Measurements from ENCODE around the gene STXBP5L.
"Not testable (repeated sequence)": the region's sequence is repeated elsewhere in the genome, so short reads cannot be mapped to it uniquely, and the experiment has no call there.

Gene STXBP5L

GRCh38 chr3:120985242-120985641 is 77.2 kb downstream of the STXBP5L start:
- no peaks in the 10 kb centered on the region for H3K9me3 ChIP-seq (ENCODE audit: control insufficient read depth, low read length)
- no peaks in the 10 kb centered on the region for H3K36me3 ChIP-seq (ENCODE audit: control insufficient read depth, insufficient read depth, low read length)
- H3K4me3 ChIP-seq (ENCODE audit: insufficient read depth, low read depth, low read length), result no peak overlapping the region
- WGBS, 2 experiments, result 100% methylated on average over 1 of the region's 1 CpG; no CpG with 5 or more reads in 1 of the 2 experiments
- H3K27me3 ChIP-seq (ENCODE audit: control insufficient read depth, insufficient read depth, low read length, poor library complexity, severe bottlenecking), result no peaks in the 10 kb centered on the region
- H3K4me1 ChIP-seq (ENCODE audit: control insufficient read depth, insufficient read depth, low read length), result no peaks in the 10 kb centered on the region
- H3K27ac ChIP-seq (ENCODE audit: insufficient read depth, low read depth, low read length, poor library complexity, severe bottlenecking), result no peak overlapping the region

- no peaks in the 10 kb centered on the region for H3K36me3 ChIP-seq (ENCODE audit: control insufficient read depth, insufficient read depth, low read length)
- no peak overlapping the region for H3K27ac ChIP-seq (ENCODE audit: insufficient read depth, low read depth, low read length, poor library complexity, severe bottlenecking)
- H3K27me3 ChIP-seq (ENCODE audit: control insufficient read depth, insufficient read depth, low read length, poor library complexity, severe bottlenecking), result no peaks in the 10 kb centered on the region
- H3K4me3 ChIP-seq (ENCODE audit: insufficient read depth, low read depth, low read length), result no peak overlapping the region
- H3K9me3 ChIP-seq (ENCODE audit: control insufficient read depth, low read length), result no peaks in the 10 kb centered on the region
- 93 to 96% methylated on average over 2 to 4 of the region's 4 CpGs for WGBS, 2 experiments
- H3K4me1 ChIP-seq (ENCODE audit: control insufficient read depth, insufficient read depth, low read length), result no peaks in the 10 kb centered on the region
Measured at GRCh38 chr3:120988994-120989393, 81.0 kb downstream of the STXBP5L start.

- no peaks in the 10 kb centered on the region for H3K4me1 ChIP-seq (ENCODE audit: control insufficient read depth, insufficient read depth, low read length)
- H3K27ac ChIP-seq (ENCODE audit: insufficient read depth, low read depth, low read length, poor library complexity, severe bottlenecking), result no peak overlapping the region
- no peaks in the 10 kb centered on the region for H3K27me3 ChIP-seq (ENCODE audit: control insufficient read depth, insufficient read depth, low read length, poor library complexity, severe bottlenecking)
- WGBS, 2 experiments, result 78 to 84% methylated on average over 8 of the region's 8 CpGs
- H3K4me3 ChIP-seq (ENCODE audit: insufficient read depth, low read depth, low read length), result no peak overlapping the region
- no peaks in the 10 kb centered on the region for H3K9me3 ChIP-seq (ENCODE audit: control insufficient read depth, low read length)
- no peaks in the 10 kb centered on the region for H3K36me3 ChIP-seq (ENCODE audit: control insufficient read depth, insufficient read depth, low read length)
Measured at GRCh38 chr3:121018917-121019321, 110.9 kb downstream of the STXBP5L start.

GRCh38 chr3:121063628-121064027 is 155.6 kb downstream of the STXBP5L start:
- Histone ChIP-seq H3K36me3 (ENCODE audit: control insufficient read depth, insufficient read depth, low read length) (no peaks in the 10 kb centered on the region), H3K9me3 (ENCODE audit: control insufficient read depth, low read length) (no peaks in the 10 kb centered on the region), H3K4me1 (ENCODE audit: control insufficient read depth, insufficient read depth, low read length) (no peaks in the 10 kb centered on the region), H3K4me3 (ENCODE audit: insufficient read depth, low read depth, low read length) (no peak overlapping the region), H3K27me3 (ENCODE audit: control insufficient read depth, insufficient read depth, low read length, poor library complexity, severe bottlenecking) (no peaks in the 10 kb centered on the region), H3K27ac (ENCODE audit: insufficient read depth, low read depth, low read length, poor library complexity, severe bottlenecking) (no peak overlapping the region)
- WGBS, 2 experiments, result 84 to 88% methylated on average over 6 of the region's 6 CpGs

GRCh38 chr3:121064121-121064520 is 156.1 kb downstream of the STXBP5L start:
- H3K27ac ChIP-seq (ENCODE audit: insufficient read depth, low read depth, low read length, poor library complexity, severe bottlenecking), result no peak overlapping the region
- no peaks in the 10 kb centered on the region for H3K36me3 ChIP-seq (ENCODE audit: control insufficient read depth, insufficient read depth, low read length)
- H3K9me3 ChIP-seq (ENCODE audit: control insufficient read depth, low read length), result no peaks in the 10 kb centered on the region
- H3K27me3 ChIP-seq (ENCODE audit: control insufficient read depth, insufficient read depth, low read length, poor library complexity, severe bottlenecking), result no peaks in the 10 kb centered on the region
- 94 to 97% methylated on average over 6 of the region's 6 CpGs for WGBS, 2 experiments
- no peaks in the 10 kb centered on the region for H3K4me1 ChIP-seq (ENCODE audit: control insufficient read depth, insufficient read depth, low read length)
- no peak overlapping the region for H3K4me3 ChIP-seq (ENCODE audit: insufficient read depth, low read depth, low read length)

- no peaks in the 10 kb centered on the region for H3K9me3 ChIP-seq (ENCODE audit: control insufficient read depth, low read length)
- H3K27ac ChIP-seq (ENCODE audit: insufficient read depth, low read depth, low read length, poor library complexity, severe bottlenecking), result no peak overlapping the region
- H3K36me3 ChIP-seq (ENCODE audit: control insufficient read depth, insufficient read depth, low read length), result no peaks in the 10 kb centered on the region
- no peaks in the 10 kb centered on the region for H3K4me1 ChIP-seq (ENCODE audit: control insufficient read depth, insufficient read depth, low read length)
- H3K4me3 ChIP-seq (ENCODE audit: insufficient read depth, low read depth, low read length), result no peak overlapping the region
- no peaks in the 10 kb centered on the region for H3K27me3 ChIP-seq (ENCODE audit: control insufficient read depth, insufficient read depth, low read length, poor library complexity, severe bottlenecking)
- WGBS, 2 experiments, result 95 to 96% methylated on average over 6 of the region's 6 CpGs
Measured at GRCh38 chr3:121072133-121072532, 164.1 kb downstream of the STXBP5L start.

- Histone ChIP-seq H3K36me3 (ENCODE audit: control insufficient read depth, insufficient read depth, low read length) (no peaks in the 10 kb centered on the region), H3K4me3 (ENCODE audit: insufficient read depth, low read depth, low read length) (no peak overlapping the region), H3K9me3 (ENCODE audit: control insufficient read depth, low read length) (no peaks in the 10 kb centered on the region), H3K4me1 (ENCODE audit: control insufficient read depth, insufficient read depth, low read length) (no peaks in the 10 kb centered on the region), H3K27ac (ENCODE audit: insufficient read depth, low read depth, low read length, poor library complexity, severe bottlenecking) (no peak overlapping the region), H3K27me3 (ENCODE audit: control insufficient read depth, insufficient read depth, low read length, poor library complexity, severe bottlenecking) (no peaks in the 10 kb centered on the region)
- WGBS, 2 experiments, result 92 to 95% methylated on average over 7 of the region's 7 CpGs
Measured at GRCh38 chr3:121073011-121073410, 165.0 kb downstream of the STXBP5L start.

GRCh38 chr3:121075191-121075590 is 167.2 kb downstream of the STXBP5L start:
- 94 to 95% methylated on average over 3 of the region's 3 CpGs for WGBS, 2 experiments
- Histone ChIP-seq H3K9me3 (ENCODE audit: control insufficient read depth, low read length) (no peaks in the 10 kb centered on the region), H3K4me3 (ENCODE audit: insufficient read depth, low read depth, low read length) (no peak overlapping the region), H3K27me3 (ENCODE audit: control insufficient read depth, insufficient read depth, low read length, poor library complexity, severe bottlenecking) (no peaks in the 10 kb centered on the region), H3K36me3 (ENCODE audit: control insufficient read depth, insufficient read depth, low read length) (no peaks in the 10 kb centered on the region), H3K27ac (ENCODE audit: insufficient read depth, low read depth, low read length, poor library complexity, severe bottlenecking) (no peak overlapping the region), H3K4me1 (ENCODE audit: control insufficient read depth, insufficient read depth, low read length) (no peaks in the 10 kb centered on the region)

- 94 to 95% methylated on average over 22 of the region's 22 CpGs for WGBS, 2 experiments
- not testable (repeated sequence) for H3K4me3 ChIP-seq (ENCODE audit: insufficient read depth, low read depth, low read length); H3K27ac ChIP-seq (ENCODE audit: insufficient read depth, low read depth, low read length, poor library complexity, severe bottlenecking)
Measured at GRCh38 chr3:121078378-121079101, 170.5 kb downstream of the STXBP5L start.

GRCh38 chr3:121096953-121097352 is 188.9 kb downstream of the STXBP5L start:
- no peak overlapping the region for H3K27ac ChIP-seq (ENCODE audit: insufficient read depth, low read depth, low read length, poor library complexity, severe bottlenecking)
- 63 to 65% methylated on average over 4 of the region's 4 CpGs for WGBS, 2 experiments

More at GRCh38 chr3:121078378-121079101, 170.5 kb downstream of the STXBP5L start:
- H3K36me3 ChIP-seq (ENCODE audit: control insufficient read depth, insufficient read depth, low read length); H3K4me1 ChIP-seq (ENCODE audit: control insufficient read depth, insufficient read depth, low read length); H3K27me3 ChIP-seq (ENCODE audit: control insufficient read depth, insufficient read depth, low read length, poor library complexity, severe bottlenecking); H3K9me3 ChIP-seq (ENCODE audit: control insufficient read depth, low read length): not testable (repeated sequence)

More at GRCh38 chr3:121096953-121097352, 188.9 kb downstream of the STXBP5L start:
- Histone ChIP-seq H3K9me3 (ENCODE audit: control insufficient read depth, low read length) (no peaks in the 10 kb centered on the region), H3K4me1 (ENCODE audit: control insufficient read depth, insufficient read depth, low read length) (no peaks in the 10 kb centered on the region), H3K36me3 (ENCODE audit: control insufficient read depth, insufficient read depth, low read length) (no peaks in the 10 kb centered on the region), H3K4me3 (ENCODE audit: insufficient read depth, low read depth, low read length) (no peak overlapping the region), H3K27me3 (ENCODE audit: control insufficient read depth, insufficient read depth, low read length, poor library complexity, severe bottlenecking) (no peaks in the 10 kb centered on the region)

Measured in ectodermal cell (in vitro differentiated cells).